HUES64 (cell line): ENCODE results near the gene TAF11L7. TPM values are rescaled to one million over a fixed set of nuclear protein-coding genes. Genes with fewer than 3 reads are reported as not detected.
"Not testable (repeated sequence)": the region's sequence is repeated elsewhere in the genome, so short reads cannot be mapped to it uniquely, and the experiment has no call there.

Experiments
- H3K27ac ChIP-seq: 2 replicates; pipeline ENCODE4 v1.7.0; 2013; ENCODE audit warnings: low read depth, low read length, inconsistent platforms
- H3K27me3 ChIP-seq: 2 replicates; pipeline ENCODE4 v1.6.1; 2013; ENCODE audit warnings: mild to moderate bottlenecking, low read length; ENCODE audit not compliant: insufficient read depth
- H3K36me3 ChIP-seq: 2 replicates; pipeline ENCODE4 v1.6.1; 2013; ENCODE audit warnings: mild to moderate bottlenecking, low read length; ENCODE audit not compliant: insufficient read depth
- H3K4me1 ChIP-seq: 2 replicates; pipeline ENCODE4 v1.6.1; 2013; ENCODE audit warnings: mild to moderate bottlenecking, low read length, moderate library complexity; ENCODE audit not compliant: insufficient read depth
- H3K4me3 ChIP-seq: 2 replicates; pipeline ENCODE4 v1.5.1; 2013; ENCODE audit warnings: mild to moderate bottlenecking, low read length, moderate library complexity
- H3K9ac ChIP-seq: 2 replicates; pipeline ENCODE4 v1.6.1; 2013; ENCODE audit warnings: mild to moderate bottlenecking, low read depth, low read length
- H3K9me3 ChIP-seq: 2 replicates; pipeline ENCODE4 v1.6.1; 2013; ENCODE audit warnings: low read depth, low read length; ENCODE audit not compliant: insufficient read depth
- WGBS: fragments of 150-250, 120-280 bp; methylation state at CpG from one replicate; pipeline ENCODE4 v1.1.7; 2013; ENCODE audit warnings: missing lambda C conversion rate; 5-methylcytosine and 5-hydroxymethylcytosine counted together
- polyA plus RNA-seq, 2 experiments: library from polyadenylated mRNA; stranded (reverse); fragments of 50-300 nt; gene quantifications; one replicate each; pipeline ENCODE4 v1.2.3, GENCODE V29; 2013

TAF11L7 gene
- polyA plus RNA-seq (2013, experiment 1 of 2): not detected
- polyA plus RNA-seq (2013, experiment 2 of 2): not detected

DNA sequence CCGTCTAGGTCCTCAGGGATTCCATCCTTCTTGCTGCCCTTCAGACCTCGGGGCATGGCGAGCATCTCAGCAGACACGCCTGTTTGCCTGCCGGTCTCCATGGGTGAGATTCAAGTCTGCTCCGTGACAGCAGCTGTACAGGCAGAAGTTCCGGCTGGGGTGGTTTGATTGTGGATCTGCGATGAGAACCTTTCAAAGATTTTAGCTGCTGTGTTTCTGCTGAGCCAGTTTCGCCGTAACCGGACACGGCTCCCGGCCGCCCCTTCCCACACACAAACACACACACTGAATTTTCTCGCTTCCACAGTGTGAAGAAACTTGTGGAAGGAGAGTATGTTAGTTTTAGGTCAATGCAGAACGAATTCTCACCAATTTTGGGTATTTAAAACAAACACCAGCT is at the start of gene TAF11L7:
TSS of gene TAF11L7 (minus strand) at position 101 of the 400 bp plus-strand sequence.
- not testable (repeated sequence) for H3K4me3 ChIP-seq, H3K27me3 ChIP-seq, H3K9ac ChIP-seq, H3K27ac ChIP-seq, H3K9me3 ChIP-seq, H3K4me1 ChIP-seq, H3K36me3 ChIP-seq
- WGBS: no CpG with 5 or more reads among the region's 16 CpGs

- Histone ChIP-seq H3K36me3 (no peaks in the 10 kb centered on the region), H3K27me3 (no peaks in the 10 kb centered on the region), H3K27ac (no peak within 1 kb of the TSS), H3K9me3 (no peaks in the 10 kb centered on the region), H3K4me3 (no peak within 1 kb of the TSS), H3K4me1 (no peaks in the 10 kb centered on the region), H3K9ac (no peak within 1 kb of the TSS)
- WGBS: 94% methylated on average over 5 of the region's 5 CpGs
Observed at GRCh38 chr5:17634160-17634559, 48.6 kb upstream of the TAF11L7 start, which contains the start of gene TAF11L14. Gene TAF11L14, plus strand, starts transcription at chr5:17634460.

GRCh38 chr5:17631788-17632187 is 46.2 kb upstream of the TAF11L7 start, which contains the start of gene TAF11L13:
Gene TAF11L13, plus strand, starts transcription at chr5:17632088.
- not testable (repeated sequence) for H3K27me3 ChIP-seq, H3K9me3 ChIP-seq, H3K4me3 ChIP-seq, H3K9ac ChIP-seq, H3K27ac ChIP-seq, H3K36me3 ChIP-seq, H3K4me1 ChIP-seq
- 86% methylated on average over 6 of the region's 12 CpGs for WGBS

- 94% methylated on average over 11 of the region's 11 CpGs for WGBS
- Histone ChIP-seq H3K27me3 (no peaks in the 10 kb centered on the region), H3K4me3 (no peak overlapping the region), H3K9ac (no peak overlapping the region), H3K4me1 (no peaks in the 10 kb centered on the region), H3K9me3 (no peaks in the 10 kb centered on the region), H3K36me3 (no peaks in the 10 kb centered on the region), H3K27ac (no peak overlapping the region)
Observed at GRCh38 chr5:17625686-17626085, 40.1 kb upstream of the TAF11L7 start.

DNA sequence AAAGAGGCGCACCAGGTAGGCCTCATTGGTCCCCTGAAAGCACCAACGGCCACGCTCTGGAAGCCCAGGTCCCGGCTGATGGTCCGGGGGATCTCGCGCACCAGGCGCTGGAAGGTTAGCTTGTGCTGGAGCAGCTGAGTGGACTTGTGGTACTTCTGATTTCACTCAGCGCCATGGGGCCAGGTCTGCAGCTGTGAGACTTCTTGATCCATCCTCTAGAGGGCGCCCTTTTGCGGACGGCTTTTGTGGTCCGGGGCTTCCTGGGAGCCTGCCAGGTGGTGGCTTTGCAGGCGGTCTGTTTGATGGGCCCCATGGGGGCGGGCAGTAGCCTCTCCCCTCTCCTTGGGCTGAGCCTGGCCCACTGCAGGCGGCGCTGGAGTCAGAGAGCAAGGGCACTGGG is 35.1 kb upstream of the TAF11L7 start:
- no peaks in the 10 kb centered on the region for H3K36me3 ChIP-seq
- WGBS: 87% methylated on average over 17 of the region's 17 CpGs

GRCh38 chr5:17619354-17619753 is 33.8 kb upstream of the TAF11L7 start:
- Histone ChIP-seq H3K27ac (no peak overlapping the region), H3K4me3 (no peak overlapping the region), H3K4me1 (no peaks in the 10 kb centered on the region), H3K9me3 (no peaks in the 10 kb centered on the region), H3K36me3 (no peaks in the 10 kb centered on the region), H3K27me3 (no peaks in the 10 kb centered on the region), H3K9ac (no peak overlapping the region)
- 96% methylated on average over 3 of the region's 3 CpGs for WGBS

More for the DNA sequence above, 35.1 kb upstream of the TAF11L7 start:
- H3K9ac ChIP-seq: no peak overlapping the region
- no peaks in the 10 kb centered on the region for H3K4me1 ChIP-seq
- H3K27ac ChIP-seq: no peak overlapping the region
- H3K27me3 ChIP-seq: no peaks in the 10 kb centered on the region
- H3K4me3 ChIP-seq: no peak overlapping the region
- no peaks in the 10 kb centered on the region for H3K9me3 ChIP-seq

DNA sequence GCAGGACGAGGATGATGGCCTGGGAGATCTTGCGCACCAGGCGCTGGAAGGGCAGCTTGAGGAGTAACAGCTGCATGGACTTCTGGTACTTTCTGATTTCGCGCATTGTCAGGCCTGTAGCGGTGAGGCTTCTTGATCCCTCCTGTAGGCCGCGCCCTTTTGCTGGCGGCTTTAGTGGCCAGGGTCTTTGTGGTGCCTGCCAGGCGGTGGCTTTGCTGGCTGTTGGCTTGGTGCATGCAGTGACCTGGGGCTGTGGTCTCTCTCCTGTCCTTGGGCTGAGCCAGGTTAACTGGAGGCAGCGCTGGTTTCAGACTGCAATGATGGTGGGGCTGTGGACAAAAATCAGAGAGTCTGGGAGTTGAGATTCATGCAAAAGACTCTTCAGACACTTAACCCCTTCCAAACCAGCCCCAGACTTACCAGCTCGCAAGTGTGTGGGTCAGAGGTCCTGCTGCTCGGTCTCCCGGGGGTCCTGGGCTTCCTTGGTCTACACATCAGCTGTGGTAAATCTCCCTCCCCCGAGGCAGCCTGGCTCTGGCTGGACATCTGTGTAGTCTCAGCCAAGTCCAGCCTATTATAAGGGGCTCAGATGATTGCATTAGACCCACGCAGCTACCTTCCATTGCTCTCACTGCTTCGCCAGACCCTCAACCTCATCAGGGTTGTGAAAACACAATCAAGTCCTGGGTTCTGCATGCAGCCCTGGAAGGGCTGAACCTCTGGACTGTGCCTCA is 29.5 kb upstream of the TAF11L7 start:
- Histone ChIP-seq H3K4me1 (no peaks in the 10 kb centered on the region), H3K36me3 (no peaks in the 10 kb centered on the region), H3K4me3 (no peak overlapping the region), H3K27me3 (no peaks in the 10 kb centered on the region), H3K9me3 (no peaks in the 10 kb centered on the region), H3K9ac (no peak overlapping the region), H3K27ac (no peak overlapping the region)
- WGBS: 94% methylated on average over 17 of the region's 17 CpGs

GRCh38 chr5:17610092-17610491 is 24.5 kb upstream of the TAF11L7 start, which contains the start of gene TAF11L12:
Gene TAF11L12, plus strand, starts transcription at chr5:17610392.
- WGBS: 80% methylated on average over 2 of the region's 2 CpGs
- not testable (repeated sequence) for H3K9me3 ChIP-seq, H3K36me3 ChIP-seq, H3K4me3 ChIP-seq, H3K4me1 ChIP-seq, H3K27me3 ChIP-seq, H3K9ac ChIP-seq, H3K27ac ChIP-seq

DNA sequence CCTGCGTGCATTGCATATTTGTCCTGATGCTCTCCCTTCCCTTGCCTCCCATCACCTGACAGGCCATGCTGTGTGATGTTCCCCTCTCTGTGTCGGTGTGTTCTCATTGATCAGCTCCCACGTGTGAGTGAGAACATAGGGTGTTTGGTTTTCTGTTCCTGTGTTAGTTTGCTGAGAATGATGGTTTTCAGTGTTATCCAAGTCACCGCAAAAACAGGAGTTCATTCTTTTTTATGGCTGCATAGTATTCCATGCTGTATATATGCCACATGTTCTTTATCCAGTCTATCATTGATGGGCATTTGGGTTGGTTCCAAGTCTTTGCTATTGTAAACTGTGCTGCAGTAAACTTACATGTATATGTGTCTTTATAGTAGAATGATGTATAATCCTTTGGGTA is 21.9 kb upstream of the TAF11L7 start:
- H3K9ac ChIP-seq, H3K9me3 ChIP-seq, H3K36me3 ChIP-seq, H3K4me3 ChIP-seq, H3K27me3 ChIP-seq, H3K27ac ChIP-seq, H3K4me1 ChIP-seq: not testable (repeated sequence)
- WGBS: 87% methylated on average over 4 of the region's 4 CpGs

DNA sequence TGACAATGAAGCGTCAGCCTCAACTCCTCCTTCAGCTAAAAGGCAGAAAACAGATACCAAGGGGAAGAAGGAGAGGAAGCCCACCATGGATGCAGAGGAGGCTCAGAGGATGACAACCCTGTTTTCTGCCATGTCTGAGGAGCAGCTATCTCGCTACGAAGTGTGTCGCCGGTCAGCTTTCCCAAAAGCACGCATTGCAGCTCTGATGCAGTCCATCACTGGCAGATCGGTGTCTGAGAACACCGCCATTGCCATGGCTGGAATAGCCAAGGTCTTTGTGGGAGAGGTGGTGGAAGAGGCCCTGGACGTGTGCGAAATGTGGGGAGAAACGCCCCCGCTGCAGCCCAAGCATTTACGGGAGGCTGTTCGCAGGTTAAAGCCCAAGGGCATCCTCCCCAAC is 19.4 kb upstream of the TAF11L7 start:
- H3K27me3 ChIP-seq: no peaks in the 10 kb centered on the region
- WGBS: 98% methylated on average over 8 of the region's 14 CpGs
- H3K4me3 ChIP-seq: no peak overlapping the region
- H3K9me3 ChIP-seq: no peaks in the 10 kb centered on the region
- no peaks in the 10 kb centered on the region for H3K36me3 ChIP-seq
- H3K4me1 ChIP-seq: no peaks in the 10 kb centered on the region
- no peak overlapping the region for H3K27ac ChIP-seq
- H3K9ac ChIP-seq: no peak overlapping the region

- H3K36me3 ChIP-seq, H3K4me3 ChIP-seq, H3K27ac ChIP-seq, H3K4me1 ChIP-seq, H3K27me3 ChIP-seq, H3K9me3 ChIP-seq, H3K9ac ChIP-seq: not testable (repeated sequence)
- 95% methylated on average over 4 of the region's 6 CpGs for WGBS
Observed at GRCh38 chr5:17603880-17604279, 18.3 kb upstream of the TAF11L7 start, which contains the start of gene TAF11L11. Gene TAF11L11, plus strand, starts transcription at chr5:17604183.

DNA sequence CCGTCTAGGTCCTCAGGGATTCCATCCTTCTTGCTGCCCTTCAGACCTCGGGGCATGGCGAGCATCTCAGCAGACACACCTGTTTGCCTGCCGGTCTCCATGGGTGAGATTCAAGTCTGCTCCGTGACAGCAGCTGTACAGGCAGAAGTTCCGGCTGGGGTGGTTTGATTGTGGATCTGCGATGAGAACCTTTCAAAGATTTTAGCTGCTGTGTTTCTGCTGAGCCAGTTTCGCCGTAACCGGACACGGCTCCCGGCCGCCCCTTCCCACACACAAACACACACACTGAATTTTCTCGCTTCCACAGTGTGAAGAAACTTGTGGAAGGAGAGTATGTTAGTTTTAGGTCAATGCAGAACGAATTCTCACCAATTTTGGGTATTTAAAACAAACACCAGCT is 12.2 kb upstream of the TAF11L7 start, which contains the start of gene TAF11L10:
TSS of gene TAF11L10 (minus strand) at position 101 of the 400 bp plus-strand sequence.
- H3K9ac ChIP-seq, H3K36me3 ChIP-seq, H3K4me1 ChIP-seq, H3K27me3 ChIP-seq, H3K4me3 ChIP-seq, H3K9me3 ChIP-seq, H3K27ac ChIP-seq: not testable (repeated sequence)
- WGBS: no CpG with 5 or more reads among the region's 15 CpGs
